ENCODE data around the gene RGS1. TPM values are rescaled to one million over a fixed set of nuclear protein-coding genes. Genes with fewer than 3 reads are reported as not detected.

Gene RGS1
- total RNA-seq, 1 experiment from 2014 or later: not detected

DNA sequence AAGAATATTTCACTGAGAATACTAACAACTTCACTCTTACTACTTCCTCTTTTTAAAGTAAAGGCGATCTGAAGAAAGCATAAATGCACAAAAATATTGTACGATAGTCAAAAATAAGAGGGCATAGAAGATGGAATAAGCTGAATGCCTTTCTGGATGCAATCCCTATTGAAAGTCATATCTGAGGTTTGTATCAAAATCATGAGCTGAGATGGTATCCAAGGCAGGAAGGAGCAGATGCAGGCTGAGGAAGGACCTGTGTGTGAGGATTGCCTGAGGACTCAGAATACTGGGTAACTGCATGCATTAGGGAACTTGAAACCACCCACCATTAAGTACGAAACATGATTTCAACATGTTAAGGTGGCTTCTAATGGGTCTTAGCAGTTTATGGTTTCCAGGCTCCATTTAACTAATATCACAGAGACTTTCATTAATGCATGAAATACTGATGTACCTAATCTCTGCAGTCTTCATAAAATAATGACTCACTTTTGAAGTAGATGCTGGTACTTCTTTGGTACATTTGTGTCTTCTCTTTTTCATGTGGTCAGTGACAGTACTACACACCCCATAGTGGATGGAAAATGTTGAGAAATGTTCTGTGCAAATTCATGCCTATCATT, 29.6 kb upstream of the RGS1 start:
- Histone ChIP-seq H3K18ac (ENCODE audit: insufficient read length, low read depth, low read length) (no peak overlapping the region), H4K8ac (replicated peaks; ENCODE audit: insufficient read length, low read depth, low read length) (no peak overlapping the region), H3K4ac (ENCODE audit: low read depth, low read length) (no peak overlapping the region), H3K79me2 (ENCODE audit: insufficient read depth, low read length) (no peaks in the 10 kb centered on the region), H4K20me1 (ENCODE audit: control insufficient read depth, insufficient read depth, insufficient read length) (no peaks in the 10 kb centered on the region), H3K9me3 (ENCODE audit: control insufficient read depth, low read depth, low read length) (no peaks in the 10 kb centered on the region), H2AFZ (ENCODE audit: low read length) (no peak overlapping the region), H3T11ph (ENCODE audit: low read length) (no peak overlapping the region), H3K14ac (ENCODE audit: insufficient read depth, low read length) (no peak overlapping the region), H4K91ac (ENCODE audit: insufficient read length, low read depth, low read length) (no peak overlapping the region), H4K5ac (ENCODE audit: insufficient read length, low read depth, low read length) (no peak overlapping the region), H2BK120ac (ENCODE audit: low read depth, low read length, poor library complexity, severe bottlenecking) (no peak overlapping the region), H3K27ac (ENCODE audit: insufficient read length, low read depth, low read length) (no peak overlapping the region), H2BK5ac (ENCODE audit: insufficient read length, low read length) (no peak overlapping the region), H2AK5ac (ENCODE audit: insufficient read length, low read length) (no peak overlapping the region), H3K4me2 (ENCODE audit: insufficient read depth, insufficient read length, low read length) (no peak overlapping the region), H3K23me2 (ENCODE audit: insufficient read length, low read depth, low read length, poor library complexity, severe bottlenecking) (no peaks in the 10 kb centered on the region), H3K4me1 (ENCODE audit: insufficient read depth, low read length) (no peaks in the 10 kb centered on the region), H3K9ac (ENCODE audit: extremely low read depth, insufficient read length, low read length) (no peak overlapping the region), H3K56ac (ENCODE audit: insufficient read length, low read depth, low read length) (no peak overlapping the region), H2BK15ac (ENCODE audit: low read depth, low read length) (no peak overlapping the region), H3K23ac (ENCODE audit: insufficient read length, low read depth, low read length) (no peak overlapping the region), H2BK12ac (ENCODE audit: insufficient read length, low read depth, low read length) (no peak overlapping the region), H3K27me3 (ENCODE audit: insufficient read depth, low read length) (no peaks in the 10 kb centered on the region), H3K79me1 (ENCODE audit: insufficient read depth, low read depth, low read length, poor library complexity, severe bottlenecking) (no peaks in the 10 kb centered on the region), H2BK20ac (ENCODE audit: low read depth, low read length, poor library complexity, severe bottlenecking) (no peak overlapping the region)
- WGBS (ENCODE audit: extremely low coverage, insufficient read length, low lambda C conversion rate): no CpG with 5 or more reads among the region's 3 CpGs
- H3K4me3 Mint-ChIP-seq: no peak overlapping the region
- no peaks in the 10 kb centered on the region for H3K36me3 Mint-ChIP-seq (ENCODE audit: insufficient read depth in 1 of 3, low read depth in 3 of 3)
- H3K27ac Mint-ChIP-seq: no peak overlapping the region
- TF ChIP-seq CTCF (conservative IDR thresholded peaks at IDR 0.05): no peak; the same call in 2 of the 3 replicates
- no peaks in the 10 kb centered on the region for H3K27me3 Mint-ChIP-seq (ENCODE audit: low read depth)
- peaks cover 0 to 16% of the 10 kb centered on the region in 2 experiments; a peak in 2 of 4 replicates for H3K4me1 Mint-ChIP-seq
- no peak for DNase-seq
- no peaks in the 10 kb centered on the region for H3K9me3 Mint-ChIP-seq
